Activated B cell treated with CpG ODN at 0.5 μM for 24 hours (primary cell): ENCODE data around the gene ELAVL4. TPM values are rescaled to one million over a fixed set of nuclear protein-coding genes. Genes with fewer than 3 reads are reported as not detected.

ENCODE experiments used
- ATAC-seq: fragments of 200-7000 bp; cut with Tn5 transposase; one replicate; pipeline ENCODE4 v1.10.0; 2021; ENCODE audit warnings: low read depth, mild to moderate bottlenecking, moderate library complexity
- CTCF ChIA-PET: fragments of 350-600 bp; sonication (Branson Sonifier 250); formaldehyde crosslinking; loops from one replicate; lab custom pipeline; 2021; ENCODE audit warnings: antibody characterized with exemption; lab: Charles Lee
- POLR2A ChIA-PET: fragments of 350-600 bp; sonication (Branson Sonifier 250); formaldehyde crosslinking; loops from one replicate; lab custom pipeline; 2021; ENCODE audit warnings: antibody characterized with exemption; lab: Charles Lee
- DNase-seq: peaks from one replicate; pipeline ENCODE4 v3.0.0; 2022
- H3K27ac Mint-ChIP-seq: one replicate; pipeline ENCODE4 v1.8.0; 2020; ENCODE audit warnings: mixed read lengths
- H3K27me3 Mint-ChIP-seq: one replicate; pipeline ENCODE4 v1.8.0; 2021; ENCODE audit warnings: mixed read lengths
- H3K36me3 Mint-ChIP-seq: one replicate; pipeline ENCODE4 v1.8.0; 2021; ENCODE audit warnings: low read depth, mixed read lengths
- H3K4me1 Mint-ChIP-seq: one replicate; pipeline ENCODE4 v1.8.0; 2021; ENCODE audit warnings: mixed read lengths
- H3K4me3 Mint-ChIP-seq: one replicate; pipeline ENCODE4 v1.8.0; 2020; ENCODE audit warnings: mild to moderate bottlenecking, mixed read lengths
- H3K9me3 Mint-ChIP-seq: one replicate; pipeline ENCODE4 v1.8.0; 2020; ENCODE audit warnings: mixed read lengths
- CTCF ChIP-seq: fragments of 200-600 bp; IDR thresholded peaks from one replicate; pipeline ENCODE4 v1.8.0; 2022; ENCODE audit warnings: antibody characterized with exemption, mild to moderate bottlenecking
- intact Hi-C: fragments of 100-400 bp; cut with micrococcal nuclease; formaldehyde crosslinking; loops from one replicate; pipeline ENCODE4 v1.15.1; 2024
- total RNA-seq: library from RNA; stranded (reverse); gene quantifications from 2 replicates; pipeline ENCODE4 v1.2.3, GENCODE V29; 2022

ELAVL4 gene
- total RNA-seq, 1 donor from 2014 or later = not detected

- DNase-seq = no peak
- Mint-ChIP-seq H3K9me3 (no peaks in the 10 kb centered on the region), H3K4me1 (no peaks in the 10 kb centered on the region), H3K4me3 (no peak overlapping the region), H3K27ac (no peak overlapping the region), H3K36me3 (no peaks in the 10 kb centered on the region), H3K27me3 (peaks cover 6% of the 10 kb centered on the region)
- ChIA-PET POLR2A (no interaction called here), CTCF (no interaction called here)
- TF ChIP-seq CTCF = no peak
- ATAC-seq = no peak
- intact Hi-C loops = no loop called here
Observed at GRCh38 chr1:50214717-50215116, 106.0 kb downstream of the ELAVL4 start.

- H3K27me3 Mint-ChIP-seq = peaks cover 6% of the 10 kb centered on the region
- ChIA-PET CTCF (no interaction called here), POLR2A (no interaction called here)
- ATAC-seq (no peak), DNase-seq (no peak)
- H3K4me3 Mint-ChIP-seq = no peak overlapping the region
- no peaks in the 10 kb centered on the region for H3K9me3 Mint-ChIP-seq
- no peak overlapping the region for H3K27ac Mint-ChIP-seq
- no peaks in the 10 kb centered on the region for H3K36me3 Mint-ChIP-seq
- no peaks in the 10 kb centered on the region for H3K4me1 Mint-ChIP-seq
- TF ChIP-seq CTCF = no peak
- intact Hi-C loops = no loop called here
Observed at GRCh38 chr1:50218344-50219120, 109.8 kb downstream of the ELAVL4 start.

GRCh38 chr1:50228871-50229384 is 120.2 kb downstream of the ELAVL4 start:
- H3K9me3 Mint-ChIP-seq = peaks cover 14% of the 10 kb centered on the region
- H3K4me3 Mint-ChIP-seq = no peak overlapping the region
- CTCF ChIA-PET = no interaction called here
- H3K36me3 Mint-ChIP-seq = no peaks in the 10 kb centered on the region
- no peaks in the 10 kb centered on the region for H3K27me3 Mint-ChIP-seq
- DNase-seq (no peak), ATAC-seq (no peak)
- no peak overlapping the region for H3K27ac Mint-ChIP-seq
- intact Hi-C loops = no loop called here
- POLR2A ChIA-PET = no interaction called here
- H3K4me1 Mint-ChIP-seq = no peaks in the 10 kb centered on the region
- no peak for TF ChIP-seq CTCF

GRCh38 chr1:50231209-50231608 is 122.5 kb downstream of the ELAVL4 start:
- H3K9me3 Mint-ChIP-seq = peaks cover 13% of the 10 kb centered on the region
- H3K27ac Mint-ChIP-seq = no peak overlapping the region
- no peaks in the 10 kb centered on the region for H3K27me3 Mint-ChIP-seq

More at GRCh38 chr1:50231209-50231608, 122.5 kb downstream of the ELAVL4 start:
- ATAC-seq (no peak), DNase-seq (no peak)
- Mint-ChIP-seq H3K36me3 (no peaks in the 10 kb centered on the region), H3K4me1 (no peaks in the 10 kb centered on the region), H3K4me3 (no peak overlapping the region)
- no peak for TF ChIP-seq CTCF
- ChIA-PET POLR2A (no interaction called here), CTCF (no interaction called here)
- intact Hi-C loops = no loop called here
